Activated naive CD8-positive, alpha-beta T cell (primary cell): ENCODE measurements around the gene FGD4.

ENCODE experiments used
- H3K27ac Mint-ChIP-seq: one replicate; pipeline ENCODE4 v1.8.0; 2021; ENCODE audit warnings: mixed read lengths
- H3K27me3 Mint-ChIP-seq: one replicate; pipeline ENCODE4 v1.8.0; 2021; ENCODE audit warnings: mixed read lengths
- H3K36me3 Mint-ChIP-seq: one replicate; pipeline ENCODE4 v1.8.0; 2021; ENCODE audit warnings: mixed read lengths
- H3K4me1 Mint-ChIP-seq: one replicate; pipeline ENCODE4 v1.8.0; 2021; ENCODE audit warnings: low read depth, mixed read lengths
- H3K4me3 Mint-ChIP-seq: one replicate; pipeline ENCODE4 v1.8.0; 2021; ENCODE audit warnings: mild to moderate bottlenecking, mixed read lengths
- H3K9me3 Mint-ChIP-seq: one replicate; pipeline ENCODE4 v1.8.0; 2021; ENCODE audit warnings: low read depth, mixed read lengths

FGD4 gene

GRCh38 chr12:32457251-32458025 is 58.1 kb downstream of the FGD4 start:
- Mint-ChIP-seq H3K27ac (no peak overlapping the region), H3K4me3 (no peak overlapping the region), H3K4me1 (no peaks in the 10 kb centered on the region), H3K9me3 (no peaks in the 10 kb centered on the region), H3K27me3 (no peaks in the 10 kb centered on the region), H3K36me3 (no peaks in the 10 kb centered on the region)

GRCh38 chr12:32460638-32461037 is 61.3 kb downstream of the FGD4 start:
- Mint-ChIP-seq H3K27me3 (no peaks in the 10 kb centered on the region), H3K4me1 (no peaks in the 10 kb centered on the region), H3K4me3 (no peak overlapping the region), H3K27ac (no peak overlapping the region), H3K9me3 (no peaks in the 10 kb centered on the region), H3K36me3 (no peaks in the 10 kb centered on the region)

GRCh38 chr12:32462908-32463307 is 63.5 kb downstream of the FGD4 start:
- no peaks in the 10 kb centered on the region for H3K4me1 Mint-ChIP-seq

GRCh38 chr12:32466187-32466586 is 66.8 kb downstream of the FGD4 start:
- H3K36me3 Mint-ChIP-seq: no peaks in the 10 kb centered on the region
- no peaks in the 10 kb centered on the region for H3K4me1 Mint-ChIP-seq
- H3K9me3 Mint-ChIP-seq: no peaks in the 10 kb centered on the region
- no peaks in the 10 kb centered on the region for H3K27me3 Mint-ChIP-seq
- H3K4me3 Mint-ChIP-seq: no peak overlapping the region
- no peak overlapping the region for H3K27ac Mint-ChIP-seq

More at GRCh38 chr12:32462908-32463307, 63.5 kb downstream of the FGD4 start:
- Mint-ChIP-seq H3K27ac (no peak overlapping the region), H3K9me3 (no peaks in the 10 kb centered on the region), H3K36me3 (no peaks in the 10 kb centered on the region), H3K4me3 (no peak overlapping the region), H3K27me3 (no peaks in the 10 kb centered on the region)

- H3K36me3 Mint-ChIP-seq: no peaks in the 10 kb centered on the region
- H3K4me3 Mint-ChIP-seq: no peak overlapping the region
- H3K4me1 Mint-ChIP-seq: no peaks in the 10 kb centered on the region
- H3K9me3 Mint-ChIP-seq: no peaks in the 10 kb centered on the region
- H3K27me3 Mint-ChIP-seq: no peaks in the 10 kb centered on the region
- H3K27ac Mint-ChIP-seq: no peak overlapping the region
These were observed 67.8 kb downstream of the FGD4 start for GRCh38 chr12:32466986-32467711.

- Mint-ChIP-seq H3K9me3 (no peaks in the 10 kb centered on the region), H3K27me3 (no peaks in the 10 kb centered on the region), H3K27ac (no peak overlapping the region), H3K36me3 (no peaks in the 10 kb centered on the region), H3K4me1 (peaks cover under 1% of the 10 kb centered on the region), H3K4me3 (no peak overlapping the region)
These were observed 68.9 kb downstream of the FGD4 start for GRCh38 chr12:32467959-32468863.

GRCh38 chr12:32470936-32471470 is 71.6 kb downstream of the FGD4 start:
- no peaks in the 10 kb centered on the region for H3K9me3 Mint-ChIP-seq
- H3K27ac Mint-ChIP-seq: no peak overlapping the region
- H3K4me1 Mint-ChIP-seq: peaks cover 4% of the 10 kb centered on the region
- peaks cover 2% of the 10 kb centered on the region for H3K27me3 Mint-ChIP-seq
- H3K36me3 Mint-ChIP-seq: no peaks in the 10 kb centered on the region
- no peak overlapping the region for H3K4me3 Mint-ChIP-seq

- peaks cover 4% of the 10 kb centered on the region for H3K4me1 Mint-ChIP-seq
- H3K4me3 Mint-ChIP-seq: no peak overlapping the region
- H3K36me3 Mint-ChIP-seq: no peaks in the 10 kb centered on the region
- peaks cover 2% of the 10 kb centered on the region for H3K27me3 Mint-ChIP-seq
- H3K27ac Mint-ChIP-seq: no peak overlapping the region
- H3K9me3 Mint-ChIP-seq: no peaks in the 10 kb centered on the region
These were observed 72.2 kb downstream of the FGD4 start for GRCh38 chr12:32471591-32472001.

GRCh38 chr12:32475724-32476123 is 76.4 kb downstream of the FGD4 start:
- no peaks in the 10 kb centered on the region for H3K36me3 Mint-ChIP-seq
- no peak overlapping the region for H3K4me3 Mint-ChIP-seq
- H3K27ac Mint-ChIP-seq: no peak overlapping the region
- peaks cover 4% of the 10 kb centered on the region for H3K4me1 Mint-ChIP-seq
- H3K27me3 Mint-ChIP-seq: peaks cover 2% of the 10 kb centered on the region
- no peaks in the 10 kb centered on the region for H3K9me3 Mint-ChIP-seq

GRCh38 chr12:32476446-32476845 is 77.1 kb downstream of the FGD4 start:
- no peak overlapping the region for H3K4me3 Mint-ChIP-seq
- H3K36me3 Mint-ChIP-seq: no peaks in the 10 kb centered on the region
- peaks cover 2% of the 10 kb centered on the region for H3K27me3 Mint-ChIP-seq
- H3K27ac Mint-ChIP-seq: no peak overlapping the region
- H3K4me1 Mint-ChIP-seq: peaks cover 4% of the 10 kb centered on the region
- no peaks in the 10 kb centered on the region for H3K9me3 Mint-ChIP-seq

GRCh38 chr12:32477714-32478113 is 78.4 kb downstream of the FGD4 start:
- H3K9me3 Mint-ChIP-seq: no peaks in the 10 kb centered on the region
- no peak overlapping the region for H3K27ac Mint-ChIP-seq
- H3K36me3 Mint-ChIP-seq: no peaks in the 10 kb centered on the region
- peaks cover 4% of the 10 kb centered on the region for H3K4me1 Mint-ChIP-seq
- no peak overlapping the region for H3K4me3 Mint-ChIP-seq
- peaks cover 2% of the 10 kb centered on the region for H3K27me3 Mint-ChIP-seq

GRCh38 chr12:32478166-32478565 is 78.8 kb downstream of the FGD4 start:
- Mint-ChIP-seq H3K27me3 (peaks cover 2% of the 10 kb centered on the region), H3K4me1 (peaks cover 4% of the 10 kb centered on the region), H3K9me3 (no peaks in the 10 kb centered on the region), H3K36me3 (no peaks in the 10 kb centered on the region), H3K4me3 (no peak overlapping the region), H3K27ac (no peak overlapping the region)

GRCh38 chr12:32478858-32479725 is 79.7 kb downstream of the FGD4 start:
- H3K9me3 Mint-ChIP-seq: no peaks in the 10 kb centered on the region
- no peak overlapping the region for H3K27ac Mint-ChIP-seq
- H3K36me3 Mint-ChIP-seq: no peaks in the 10 kb centered on the region
- H3K4me1 Mint-ChIP-seq: no peaks in the 10 kb centered on the region
- peaks cover 2% of the 10 kb centered on the region for H3K27me3 Mint-ChIP-seq
- no peak overlapping the region for H3K4me3 Mint-ChIP-seq

GRCh38 chr12:32482226-32482625 is 82.9 kb downstream of the FGD4 start:
- Mint-ChIP-seq H3K9me3 (no peaks in the 10 kb centered on the region), H3K4me1 (no peaks in the 10 kb centered on the region), H3K27ac (no peak overlapping the region), H3K27me3 (no peaks in the 10 kb centered on the region), H3K4me3 (no peak overlapping the region), H3K36me3 (no peaks in the 10 kb centered on the region)
